Peyer's patch (tissue), 4 donors: ENCODE data around the gene ANKRD44. TPM values are rescaled to one million over a fixed set of nuclear protein-coding genes. Genes with fewer than 3 reads are reported as not detected.

ENCODE experiments used
- DNase-seq, 3 donors: peaks; one replicate each; pipeline ENCODE4 v3.0.0-alpha.2; 2017 to 2019
- H3K27ac ChIP-seq, 4 donors: fragments of 200-600 bp; sonication (generic); one replicate each; pipeline ENCODE4 v1.5.1; 2016 to 2019
- H3K27me3 ChIP-seq, 2 donors: fragments of 200-600 bp; sonication (generic); one replicate each; pipeline ENCODE4 v1.5.1; 2019
- H3K36me3 ChIP-seq, 3 donors: fragments of 200-600 bp; sonication (generic); one replicate each; pipeline ENCODE4 v1.5.1; 2016 to 2019
- H3K4me1 ChIP-seq, 4 donors: fragments of 200-600 bp; sonication (generic); one replicate each; pipeline ENCODE4 v1.5.1; 2016 to 2019
- H3K4me3 ChIP-seq, 4 donors: fragments of 200-600 bp; sonication (generic); 1 replicate in 3 of 4; 2 replicates in 1 of 4; pipeline ENCODE4 v1.5.1; 2016 to 2019; ENCODE audit warnings: mild to moderate bottlenecking in 1 of 4
- H3K9me3 ChIP-seq, 4 donors: fragments of 200-600 bp; sonication (generic); one replicate each; pipeline ENCODE4 v1.5.1; 2016 to 2019; ENCODE audit warnings: mild to moderate bottlenecking in 1 of 4
- CTCF ChIP-seq, 6 experiments: fragments of 450-650 bp in 4 of 6; fragments of 200-600 bp in 2 of 6; sonication (generic) in 1 of 6; IDR thresholded peaks; one replicate each; pipeline ENCODE4 v1.5.1; 2017 to 2019; ENCODE audit warnings: antibody characterized with exemption in 6 of 6, mild to moderate bottlenecking in 3 of 6, moderate library complexity in 1 of 6
- POLR2A ChIP-seq, 2 donors: fragments of 450-650 bp; IDR thresholded peaks; one replicate each; pipeline ENCODE4 v1.5.1; 2017; ENCODE audit warnings: antibody characterized with exemption in 2 of 2, mild to moderate bottlenecking in 2 of 2, moderate library complexity in 2 of 2
- total RNA-seq, 4 donors: library from RNA; depleted of rRNA; stranded (reverse); fragments of >200 nt; gene quantifications; one replicate each; pipeline ENCODE4 v1.1.0, GENCODE V29; 2016

ANKRD44 gene
- total RNA-seq, 4 donors from 2014 or later, result 24.8 to 215 (median 32.0) TPM

- no peak for DNase-seq
- H3K27ac ChIP-seq, result peak overlapping the region in 2 of 4 donors; percentile 45 to 73
Observed at GRCh38 chr2:197128897-197129296, 181.7 kb downstream of the ANKRD44 start.

GRCh38 chr2:197128126-197128525, 182.5 kb downstream of the ANKRD44 start:
- H3K4me1 ChIP-seq, result peaks cover 0 to 13% (median 0%) of the 10 kb centered on the region in 4 donors
- DNase-seq, result no peak
- H3K9me3 ChIP-seq, result no peaks in the 10 kb centered on the region

More at GRCh38 chr2:197128897-197129296, 181.7 kb downstream of the ANKRD44 start:
- no peak overlapping the region for H3K4me3 ChIP-seq
- H3K4me1 ChIP-seq, result peaks cover 0 to 13% (median 0%) of the 10 kb centered on the region in 4 donors
- no peaks in the 10 kb centered on the region for H3K27me3 ChIP-seq
- TF ChIP-seq CTCF (IDR thresholded peaks at IDR 0.05) (no peak), POLR2A (IDR thresholded peaks at IDR 0.05) (no peak)
- no peaks in the 10 kb centered on the region for H3K36me3 ChIP-seq
- no peaks in the 10 kb centered on the region for H3K9me3 ChIP-seq

GRCh38 chr2:197126630-197127352, 183.8 kb downstream of the ANKRD44 start:
- Histone ChIP-seq H3K9me3 (no peaks in the 10 kb centered on the region), H3K27me3 (no peaks in the 10 kb centered on the region), H3K4me3 (no peak overlapping the region), H3K27ac (no peak overlapping the region), H3K4me1 (peaks cover 0 to 5% (median under 1%) of the 10 kb centered on the region in 4 donors), H3K36me3 (no peaks in the 10 kb centered on the region)
- no peak for TF ChIP-seq CTCF (IDR thresholded peaks at IDR 0.05)
- no peak for TF ChIP-seq POLR2A (IDR thresholded peaks at IDR 0.05)
- DNase-seq, result no peak

More at GRCh38 chr2:197128126-197128525, 182.5 kb downstream of the ANKRD44 start:
- Histone ChIP-seq H3K36me3 (no peaks in the 10 kb centered on the region), H3K27ac (no peak overlapping the region), H3K4me3 (no peak overlapping the region), H3K27me3 (no peaks in the 10 kb centered on the region)
- TF ChIP-seq CTCF (IDR thresholded peaks at IDR 0.05) (no peak), POLR2A (IDR thresholded peaks at IDR 0.05) (no peak)

- Histone ChIP-seq H3K4me3 (no peak overlapping the region), H3K36me3 (no peaks in the 10 kb centered on the region), H3K27me3 (no peaks in the 10 kb centered on the region), H3K4me1 (peaks cover 0 to 6% (median 0%) of the 10 kb centered on the region in 4 donors), H3K9me3 (no peaks in the 10 kb centered on the region), H3K27ac (no peak overlapping the region)
- no peak for DNase-seq
- TF ChIP-seq CTCF (IDR thresholded peaks at IDR 0.05) (no peak), POLR2A (IDR thresholded peaks at IDR 0.05) (no peak)
Observed at GRCh38 chr2:197124639-197125390, 185.8 kb downstream of the ANKRD44 start.

- DNase-seq, result no peak
- Histone ChIP-seq H3K27me3 (no peaks in the 10 kb centered on the region), H3K9me3 (no peaks in the 10 kb centered on the region), H3K4me1 (peaks cover 0 to 6% (median 0%) of the 10 kb centered on the region in 4 donors), H3K27ac (no peak overlapping the region), H3K36me3 (no peaks in the 10 kb centered on the region), H3K4me3 (no peak overlapping the region)
- TF ChIP-seq POLR2A (IDR thresholded peaks at IDR 0.05) (no peak), CTCF (IDR thresholded peaks at IDR 0.05) (no peak)
Observed at GRCh38 chr2:197122821-197123220, 187.8 kb downstream of the ANKRD44 start.
